NCI-H2107 treated with DMSO at 0.1 percent for 48 hours (cell line): Measurements from ENCODE around the gene RIT2.

Experiments used
- DNase-seq: peaks from one replicate; lab custom pipeline; 2025; ENCODE audit not compliant: unreplicated experiment; lab: John Stamatoyannopoulos, UW

RIT2 gene

DNA sequence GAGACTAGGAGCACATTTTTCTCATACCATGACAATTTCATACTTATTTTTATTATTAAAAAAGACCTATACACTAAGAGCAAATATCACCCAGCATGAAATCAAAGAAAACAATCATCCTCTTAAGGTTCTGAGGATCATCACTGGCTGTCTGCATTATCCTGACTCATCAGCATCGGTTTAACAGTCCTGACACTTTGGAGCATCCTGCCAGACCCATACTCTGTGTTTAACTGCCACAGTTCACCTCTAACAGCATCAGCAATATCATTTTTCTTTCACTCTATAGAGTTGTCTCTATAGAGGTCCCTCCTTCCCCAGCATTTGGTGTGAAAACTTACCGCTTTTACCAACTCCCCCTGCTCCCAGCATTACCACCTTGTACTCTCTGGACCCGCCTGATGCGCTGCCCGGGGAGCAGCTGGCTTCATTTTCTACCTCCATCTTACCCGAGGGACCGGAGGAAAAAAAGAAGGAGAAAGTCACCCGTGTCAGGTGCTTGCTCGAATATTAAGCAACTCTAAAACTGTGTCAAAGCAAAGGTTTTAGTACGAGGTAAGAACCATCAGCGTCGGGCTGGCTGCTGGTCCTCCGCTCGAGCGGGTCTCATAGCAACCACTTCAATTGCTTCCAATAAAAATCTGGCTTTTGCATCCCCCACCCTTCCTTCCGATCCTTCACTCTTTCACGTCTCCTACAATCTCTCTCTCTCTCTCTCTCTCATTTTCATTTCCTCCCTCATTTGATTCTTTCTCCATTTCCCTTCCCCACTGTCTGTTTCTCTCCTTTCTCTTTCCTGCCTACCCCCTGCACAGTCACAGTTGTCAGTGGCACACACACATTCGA, at the start of gene RIT2:
RIT2 (minus strand) TSS at position 610 of the 846 bp plus-strand sequence.
- peak; percentile 12 for DNase-seq

- no peak for DNase-seq
Measured at GRCh38 chr18:43161528-43161927, 46.0 kb upstream of the RIT2 start.

GRCh38 chr18:43160509-43160908, 45.0 kb upstream of the RIT2 start:
- peak; percentile 16 for DNase-seq

GRCh38 chr18:43159926-43160325, 44.4 kb upstream of the RIT2 start:
- DNase-seq, result no peak

GRCh38 chr18:43159086-43159770, 43.7 kb upstream of the RIT2 start:
- no peak for DNase-seq

GRCh38 chr18:43158381-43158780, 42.9 kb upstream of the RIT2 start:
- DNase-seq, result no peak

- DNase-seq, result no peak
Measured at GRCh38 chr18:43155842-43156241, 40.4 kb upstream of the RIT2 start.

DNA sequence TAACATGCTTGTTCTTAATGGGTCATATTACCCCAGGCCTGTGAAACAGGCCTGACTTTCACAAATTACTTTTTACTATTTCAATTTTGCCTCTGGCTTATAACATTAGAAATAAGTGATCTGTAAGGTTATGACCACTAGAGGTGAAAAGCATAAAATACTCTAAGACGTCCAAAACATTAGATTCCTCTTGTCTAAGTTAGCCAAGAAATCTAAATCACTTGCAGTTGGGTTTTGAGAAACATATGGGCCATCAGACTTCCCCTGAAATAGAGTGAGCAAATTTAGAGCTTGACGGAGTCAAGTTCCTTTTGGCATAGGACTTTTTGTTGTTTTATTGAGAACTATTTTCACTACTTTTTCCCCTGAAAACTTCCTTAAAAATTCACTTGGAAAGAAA, 32.7 kb upstream of the RIT2 start:
- no peak for DNase-seq

GRCh38 chr18:43141208-43141607, 25.7 kb upstream of the RIT2 start:
- DNase-seq, result no peak

- no peak for DNase-seq
Measured at GRCh38 chr18:43139288-43139946, 23.9 kb upstream of the RIT2 start.

- DNase-seq, result no peak
Measured at GRCh38 chr18:43134876-43135275, 19.4 kb upstream of the RIT2 start.

- DNase-seq, result no peak
Measured at GRCh38 chr18:43130716-43131260, 15.3 kb upstream of the RIT2 start.

- DNase-seq, result peak; percentile 30
Measured at GRCh38 chr18:43129946-43130524, 14.6 kb upstream of the RIT2 start.

GRCh38 chr18:43125471-43125870, 10.0 kb upstream of the RIT2 start:
- no peak for DNase-seq

DNA sequence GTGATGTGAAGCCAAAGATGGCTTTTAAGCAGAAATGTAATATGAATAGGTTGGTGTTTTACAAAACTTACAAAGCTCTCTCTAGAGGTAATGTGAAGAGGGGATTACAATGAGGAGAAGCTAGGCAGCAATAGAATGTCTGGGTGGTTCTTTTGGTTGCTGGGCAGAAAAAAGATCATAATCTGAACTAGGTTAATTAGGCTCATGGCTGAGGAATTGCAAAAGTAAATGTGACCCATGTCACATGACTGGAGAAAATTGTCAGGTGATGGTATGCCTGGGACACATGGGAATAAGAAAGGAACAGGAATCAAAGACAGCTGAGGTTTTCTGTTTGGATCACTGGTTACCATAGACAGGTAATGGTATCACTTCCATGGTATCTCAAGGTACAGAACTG, 7.5 kb upstream of the RIT2 start:
- DNase-seq, result no peak

DNA sequence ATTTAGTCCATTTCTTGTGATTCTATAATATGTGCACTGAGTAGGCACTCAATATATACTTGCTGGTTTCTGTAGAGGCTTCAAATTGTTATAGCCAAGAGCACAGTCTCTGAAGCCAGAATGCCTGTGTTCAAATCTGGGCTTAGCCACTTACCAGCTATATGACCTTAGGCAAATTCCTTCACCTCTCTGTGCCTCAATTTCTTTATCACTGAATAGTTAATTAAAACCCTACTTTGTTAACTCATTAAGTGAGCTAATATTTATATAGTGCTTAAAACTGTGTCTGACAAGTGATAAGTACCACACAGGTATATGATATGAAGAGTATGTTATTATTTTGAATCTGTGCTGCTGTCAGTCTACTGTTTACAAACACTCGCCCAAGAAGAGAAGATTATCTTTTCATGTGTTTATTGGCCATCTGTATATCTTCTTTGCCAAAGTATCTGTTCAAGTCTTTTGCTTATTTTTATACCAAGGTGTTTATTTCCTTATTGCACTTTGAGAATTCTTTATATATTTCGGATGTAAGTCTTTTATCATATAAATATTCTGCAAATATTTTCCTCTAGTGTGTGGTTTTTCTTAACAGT, 1.3 kb upstream of the RIT2 start:
- no peak for DNase-seq

DNA sequence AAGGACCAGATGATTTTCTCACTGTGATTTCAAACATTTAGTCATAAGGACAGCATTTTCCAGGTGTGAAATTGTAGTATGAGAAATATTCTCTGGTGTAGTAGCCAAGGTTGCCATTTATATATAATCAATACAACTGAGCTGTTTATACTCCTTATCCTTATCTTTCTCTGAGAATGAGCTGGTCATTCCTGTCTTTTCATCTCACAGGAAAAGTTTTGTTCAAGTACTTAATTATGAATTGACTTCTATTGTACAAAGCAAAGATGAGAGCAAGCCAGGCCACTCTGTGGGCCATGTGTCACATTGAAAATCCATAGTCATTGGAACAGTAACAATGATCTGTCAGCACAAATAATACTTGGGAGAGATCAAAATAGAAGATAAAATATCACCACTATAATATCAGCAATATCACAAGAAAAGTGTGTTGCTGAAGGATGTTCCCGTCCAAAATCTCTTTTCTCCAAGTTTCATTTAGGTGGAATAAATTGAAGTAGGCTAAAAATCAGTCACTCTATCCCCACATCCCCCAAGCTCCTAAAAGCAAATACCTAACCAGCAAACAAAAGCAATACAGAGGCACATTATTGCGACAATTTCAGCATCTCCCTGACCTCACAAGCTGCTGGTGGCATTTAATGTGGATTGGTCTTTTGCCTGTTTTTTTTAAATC, 2.1 kb downstream of the RIT2 start:
- no peak for DNase-seq

- no peak for DNase-seq
Measured at GRCh38 chr18:43108882-43109281, 6.6 kb downstream of the RIT2 start.

GRCh38 chr18:43108469-43108868, 7.0 kb downstream of the RIT2 start:
- DNase-seq, result no peak

- DNase-seq, result no peak
Measured at GRCh38 chr18:43093646-43094045, 21.8 kb downstream of the RIT2 start.
